ENCODE measurements around the gene GNAZ. TPM values are rescaled to one million over a fixed set of nuclear protein-coding genes. Genes with fewer than 3 reads are reported as not detected.

The GNAZ gene
- polyA plus RNA-seq, 1 donor from 2014 or later, result 52.0 TPM

DNA sequence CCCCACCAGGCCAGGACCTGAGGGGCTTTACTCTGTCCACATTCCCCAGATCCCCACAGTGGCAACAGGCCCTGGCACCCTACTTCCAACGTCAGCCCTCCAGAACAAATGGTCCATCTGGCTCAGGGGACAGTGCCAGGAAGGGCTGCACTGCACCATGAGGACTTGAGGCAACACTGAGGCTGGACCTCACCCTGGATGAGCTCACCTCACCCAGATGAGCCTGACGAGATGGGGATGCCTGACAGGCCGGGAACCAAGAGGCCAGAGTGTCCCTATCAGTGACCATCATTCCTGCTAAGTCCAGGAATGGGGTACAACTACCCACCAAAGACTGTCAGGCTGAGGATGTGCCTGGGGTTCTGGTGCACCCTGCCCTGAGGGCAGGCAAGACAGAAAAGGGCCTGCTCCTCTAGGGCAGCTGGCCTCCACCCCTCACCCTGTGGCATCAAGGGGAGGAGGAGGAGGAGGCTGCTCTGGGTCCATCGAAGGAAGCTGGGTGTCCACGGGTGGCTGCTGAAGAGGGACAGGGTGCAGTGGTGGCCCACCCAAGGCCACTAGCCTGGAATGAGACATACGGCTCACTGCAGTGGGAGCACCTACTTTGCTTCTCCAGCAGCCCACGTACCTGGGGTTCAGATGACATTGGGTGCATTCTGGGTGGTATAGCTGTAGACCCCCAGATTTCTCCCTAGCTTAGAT, 56.9 kb downstream of the GNAZ start:
- H3K9me2 ChIP-seq (ENCODE audit: insufficient read depth, low read length), result no peaks in the 10 kb centered on the region
- no peaks in the 10 kb centered on the region for H3F3A ChIP-seq (ENCODE audit: insufficient read depth, low read length, poor library complexity, severe bottlenecking)
- TF ChIP-seq SMC3 (conservative IDR thresholded peaks at IDR 0.05; ENCODE audit: poor library complexity) (no peak), CTCF (IDR thresholded peaks at IDR 0.05; ENCODE audit: poor library complexity, severe bottlenecking) (no peak), POLR2AphosphoS5 (IDR thresholded peaks at IDR 0.05) (no peak)
- no peaks in the 10 kb centered on the region for H3K79me2 ChIP-seq (replicated peaks; ENCODE audit: insufficient read depth, low read length)
- no peak overlapping the region for H3K4me3 ChIP-seq (ENCODE audit: low read length)
- H3K9ac ChIP-seq (ENCODE audit: low read length), result no peak overlapping the region
- H2AFZ ChIP-seq (ENCODE audit: low read depth, low read length), result no peak overlapping the region
- H3K4me2 ChIP-seq (ENCODE audit: low read length), result no peak overlapping the region
- H3K36me3 ChIP-seq (ENCODE audit: insufficient read depth, low read length), result no peaks in the 10 kb centered on the region
- no peak overlapping the region for H3K27ac ChIP-seq (ENCODE audit: low read length)
- H4K20me1 ChIP-seq (ENCODE audit: insufficient read depth), result no peaks in the 10 kb centered on the region
- no peaks in the 10 kb centered on the region for H3K27me3 ChIP-seq (ENCODE audit: insufficient read depth, low read depth, low read length)
- no peaks in the 10 kb centered on the region for H3K9me3 ChIP-seq (ENCODE audit: low read length)

DNA sequence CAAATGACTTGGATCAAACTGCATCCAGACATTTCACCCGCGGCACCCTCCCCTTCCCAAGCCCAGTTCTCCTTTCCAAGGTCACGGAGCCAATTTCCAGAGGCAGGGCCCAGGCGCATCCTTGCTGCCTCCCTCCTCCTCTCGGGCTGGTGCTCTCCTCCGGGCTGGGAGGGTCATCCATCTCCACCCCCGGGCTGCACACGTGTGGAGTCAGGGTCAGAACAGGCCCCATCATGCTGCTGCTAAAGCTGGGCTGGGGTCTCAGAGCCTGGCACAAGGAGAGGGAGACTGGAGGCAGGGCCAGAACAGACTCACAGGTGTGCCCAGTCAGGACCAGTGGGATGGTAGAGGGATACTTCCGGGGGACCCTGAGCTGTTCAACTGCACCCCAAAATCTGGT, 57.5 kb downstream of the GNAZ start:
- H3K27ac ChIP-seq (ENCODE audit: low read length), result no peak overlapping the region
- H3K9me3 ChIP-seq (ENCODE audit: low read length), result no peaks in the 10 kb centered on the region
- H3K4me3 ChIP-seq (ENCODE audit: low read length), result no peak overlapping the region
- H3K4me2 ChIP-seq (ENCODE audit: low read length), result no peak overlapping the region
- no peaks in the 10 kb centered on the region for H4K20me1 ChIP-seq (ENCODE audit: insufficient read depth)
- no peaks in the 10 kb centered on the region for H3K36me3 ChIP-seq (ENCODE audit: insufficient read depth, low read length)
- H3K9me2 ChIP-seq (ENCODE audit: insufficient read depth, low read length), result no peaks in the 10 kb centered on the region
- H2AFZ ChIP-seq (ENCODE audit: low read depth, low read length), result no peak overlapping the region
- H3K9ac ChIP-seq (ENCODE audit: low read length), result peak overlapping the region; percentile 12
- no peaks in the 10 kb centered on the region for H3F3A ChIP-seq (ENCODE audit: insufficient read depth, low read length, poor library complexity, severe bottlenecking)
- no peaks in the 10 kb centered on the region for H3K79me2 ChIP-seq (replicated peaks; ENCODE audit: insufficient read depth, low read length)
- TF ChIP-seq SMC3 (conservative IDR thresholded peaks at IDR 0.05; ENCODE audit: poor library complexity), result no peak
- no peak for TF ChIP-seq EP300 (conservative IDR thresholded peaks at IDR 0.05; ENCODE audit: poor library complexity, severe bottlenecking)
- TF ChIP-seq, protein P1, sequence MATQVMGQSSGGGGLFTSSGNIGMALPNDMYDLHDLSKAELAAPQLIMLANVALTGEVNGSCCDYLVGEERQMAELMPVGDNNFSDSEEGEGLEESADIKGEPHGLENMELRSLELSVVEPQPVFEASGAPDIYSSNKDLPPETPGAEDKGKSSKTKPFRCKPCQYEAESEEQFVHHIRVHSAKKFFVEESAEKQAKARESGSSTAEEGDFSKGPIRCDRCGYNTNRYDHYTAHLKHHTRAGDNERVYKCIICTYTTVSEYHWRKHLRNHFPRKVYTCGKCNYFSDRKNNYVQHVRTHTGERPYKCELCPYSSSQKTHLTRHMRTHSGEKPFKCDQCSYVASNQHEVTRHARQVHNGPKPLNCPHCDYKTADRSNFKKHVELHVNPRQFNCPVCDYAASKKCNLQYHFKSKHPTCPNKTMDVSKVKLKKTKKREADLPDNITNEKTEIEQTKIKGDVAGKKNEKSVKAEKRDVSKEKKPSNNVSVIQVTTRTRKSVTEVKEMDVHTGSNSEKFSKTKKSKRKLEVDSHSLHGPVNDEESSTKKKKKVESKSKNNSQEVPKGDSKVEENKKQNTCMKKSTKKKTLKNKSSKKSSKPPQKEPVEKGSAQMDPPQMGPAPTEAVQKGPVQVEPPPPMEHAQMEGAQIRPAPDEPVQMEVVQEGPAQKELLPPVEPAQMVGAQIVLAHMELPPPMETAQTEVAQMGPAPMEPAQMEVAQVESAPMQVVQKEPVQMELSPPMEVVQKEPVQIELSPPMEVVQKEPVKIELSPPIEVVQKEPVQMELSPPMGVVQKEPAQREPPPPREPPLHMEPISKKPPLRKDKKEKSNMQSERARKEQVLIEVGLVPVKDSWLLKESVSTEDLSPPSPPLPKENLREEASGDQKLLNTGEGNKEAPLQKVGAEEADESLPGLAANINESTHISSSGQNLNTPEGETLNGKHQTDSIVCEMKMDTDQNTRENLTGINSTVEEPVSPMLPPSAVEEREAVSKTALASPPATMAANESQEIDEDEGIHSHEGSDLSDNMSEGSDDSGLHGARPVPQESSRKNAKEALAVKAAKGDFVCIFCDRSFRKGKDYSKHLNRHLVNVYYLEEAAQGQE (IDR thresholded peaks at IDR 0.05; ENCODE audit: borderline replicate concordance), result no peak
- no peak for TF ChIP-seq MXI1 (conservative IDR thresholded peaks at IDR 0.05; ENCODE audit: poor library complexity, severe bottlenecking)
- no peak for TF ChIP-seq TAF1 (IDR thresholded peaks at IDR 0.05; ENCODE audit: low read depth)
- no peak for TF ChIP-seq RAD21 (conservative IDR thresholded peaks at IDR 0.05)
- TF ChIP-seq EZH2 (IDR thresholded peaks at IDR 0.05; ENCODE audit: borderline replicate concordance, insufficient read depth, low read length, poor library complexity, severe bottlenecking), result no peak
- TF ChIP-seq POLR2AphosphoS5 (IDR thresholded peaks at IDR 0.05), result no peak
- TF ChIP-seq CTCF (IDR thresholded peaks at IDR 0.05; ENCODE audit: poor library complexity, severe bottlenecking), result no peak
- H3K27me3 ChIP-seq (ENCODE audit: insufficient read depth, low read depth, low read length), result no peaks in the 10 kb centered on the region
